ENCODE results near the gene RGS2. TPM values are rescaled to one million over a fixed set of nuclear protein-coding genes. Genes with fewer than 3 reads are reported as not detected.

RGS2 gene
- total RNA-seq, 1 donor from 2014 or later: 32.7 TPM

DNA sequence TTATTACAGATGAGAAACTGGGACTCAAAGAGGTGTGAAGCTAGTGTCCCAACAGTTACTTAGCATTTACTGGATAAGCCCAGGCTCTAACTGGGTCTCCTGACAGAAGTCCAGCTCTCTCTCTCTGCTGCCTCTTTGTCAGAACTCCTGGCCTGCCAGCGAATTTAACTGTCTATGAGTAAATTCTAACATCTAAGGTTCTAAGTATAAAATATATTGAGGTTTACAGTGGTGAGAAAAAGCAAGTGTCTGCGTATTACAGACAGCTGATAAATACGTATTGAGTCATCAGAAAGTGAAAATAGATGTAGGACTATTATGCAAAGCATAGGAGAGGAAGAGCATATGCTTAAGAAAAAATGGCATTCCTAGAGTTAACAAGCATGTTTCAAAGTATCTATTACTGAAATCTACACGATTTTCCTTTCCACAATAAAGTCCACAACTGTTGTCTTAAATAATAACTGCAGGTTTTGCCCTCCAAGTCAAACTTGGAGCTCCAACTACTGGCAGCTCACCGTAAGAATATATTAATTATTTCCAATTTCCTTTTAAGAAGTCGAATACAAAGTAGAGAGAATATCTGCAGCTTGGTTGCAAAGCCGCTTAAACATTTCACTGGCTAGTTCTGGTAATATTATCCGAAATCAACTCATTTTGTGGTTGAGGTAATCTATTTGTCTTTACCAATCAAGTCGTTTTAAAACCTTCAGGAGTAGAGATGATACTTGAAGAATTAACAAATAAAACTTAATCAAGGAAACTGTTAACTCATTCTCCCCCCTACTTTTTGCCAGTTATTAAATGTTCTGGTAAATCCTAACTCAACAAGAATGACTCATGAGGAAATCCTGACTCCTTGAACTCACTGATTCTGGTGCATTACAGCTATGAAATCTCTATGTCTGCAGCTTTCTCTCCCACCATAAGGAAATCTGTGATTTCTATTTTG lies 1.4 kb upstream of the RGS2 start:
- Mint-ChIP-seq H3K9me3 (no peaks in the 10 kb centered on the region), H3K27ac (peak overlapping the region; percentile 85), H3K4me3 (peak overlapping the region; percentile 96), H3K4me1 (peaks cover 48% of the 10 kb centered on the region), H3K36me3 (ENCODE audit: low read depth) (peaks cover 33% of the 10 kb centered on the region), H3K27me3 (no peaks in the 10 kb centered on the region)
- POLR2A ChIA-PET: interaction anchor here (1.0 to 6.9 kb wide), 5 partner anchors 10 to 315 kb away, joined by 3 to 50 read pairs (median 7); partner anchors contain the start of genes CDC73, RO60 and UCHL5
- CTCF ChIA-PET: interaction anchor here (1.1 to 5.0 kb wide), 16 partner anchors 9 to 333 kb away, joined by 3 to 100 read pairs (median 4); partner anchors contain the start of genes CDC73, RO60 and UCHL5
- TF ChIP-seq, protein P1, sequence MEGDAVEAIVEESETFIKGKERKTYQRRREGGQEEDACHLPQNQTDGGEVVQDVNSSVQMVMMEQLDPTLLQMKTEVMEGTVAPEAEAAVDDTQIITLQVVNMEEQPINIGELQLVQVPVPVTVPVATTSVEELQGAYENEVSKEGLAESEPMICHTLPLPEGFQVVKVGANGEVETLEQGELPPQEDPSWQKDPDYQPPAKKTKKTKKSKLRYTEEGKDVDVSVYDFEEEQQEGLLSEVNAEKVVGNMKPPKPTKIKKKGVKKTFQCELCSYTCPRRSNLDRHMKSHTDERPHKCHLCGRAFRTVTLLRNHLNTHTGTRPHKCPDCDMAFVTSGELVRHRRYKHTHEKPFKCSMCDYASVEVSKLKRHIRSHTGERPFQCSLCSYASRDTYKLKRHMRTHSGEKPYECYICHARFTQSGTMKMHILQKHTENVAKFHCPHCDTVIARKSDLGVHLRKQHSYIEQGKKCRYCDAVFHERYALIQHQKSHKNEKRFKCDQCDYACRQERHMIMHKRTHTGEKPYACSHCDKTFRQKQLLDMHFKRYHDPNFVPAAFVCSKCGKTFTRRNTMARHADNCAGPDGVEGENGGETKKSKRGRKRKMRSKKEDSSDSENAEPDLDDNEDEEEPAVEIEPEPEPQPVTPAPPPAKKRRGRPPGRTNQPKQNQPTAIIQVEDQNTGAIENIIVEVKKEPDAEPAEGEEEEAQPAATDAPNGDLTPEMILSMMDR (IDR thresholded peaks at IDR 0.05): no peak
- ATAC-seq (ENCODE audit: low read depth) (no peak), DNase-seq (no peak)
- intact Hi-C loops (cut with micrococcal nuclease): loop anchor here (1.0 to 10.0 kb wide), 12 partner anchors 135 to 1482 kb away; partner anchors contain the start of genes CDC73, RGS1, RO60 and UCHL5

DNA sequence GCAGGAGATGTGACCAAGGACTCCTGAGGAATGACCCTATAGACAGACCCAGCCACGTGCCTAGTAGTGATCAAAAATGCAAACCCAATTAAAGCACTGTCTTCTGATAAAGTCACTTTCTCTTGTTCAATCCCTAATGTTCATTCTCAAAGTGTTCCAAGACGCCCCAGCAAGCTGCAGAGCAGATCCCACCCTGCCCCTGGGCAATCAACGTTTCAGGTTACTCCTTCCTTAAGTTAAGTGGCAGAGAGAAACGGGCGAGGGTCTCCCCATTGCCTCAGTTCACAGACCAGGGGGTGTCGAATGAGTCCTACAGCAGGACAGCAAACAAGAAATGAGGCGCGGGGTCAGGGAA lies 699 bp upstream of the RGS2 start:
- Mint-ChIP-seq H3K27me3 (no peaks in the 10 kb centered on the region), H3K4me3 (peak overlapping the region; percentile 96), H3K4me1 (peaks cover 48% of the 10 kb centered on the region), H3K27ac (peak overlapping the region; percentile 85), H3K9me3 (no peaks in the 10 kb centered on the region), H3K36me3 (ENCODE audit: low read depth) (peaks cover 37% of the 10 kb centered on the region)
- ChIA-PET POLR2A (interaction anchor here (1.0 to 6.9 kb wide), 5 partner anchors 229 to 315 kb away, joined by 3 to 50 read pairs (median 4); partner anchors contain the start of genes CDC73, RO60 and UCHL5), CTCF (interaction anchor here (1.5 to 5.0 kb wide), 7 partner anchors 8 to 331 kb away, joined by 4 to 100 read pairs (median 7); partner anchors contain the start of genes RO60 and UCHL5)
- ATAC-seq (ENCODE audit: low read depth) (no peak), DNase-seq (no peak)
- intact Hi-C loops (cut with micrococcal nuclease): loop anchor here (1.0 to 10.0 kb wide), 11 partner anchors 134 to 1481 kb away; partner anchors contain the start of genes CDC73, RGS1, RO60 and UCHL5
- TF ChIP-seq, protein P1 (IDR thresholded peaks at IDR 0.05): no peak

DNA sequence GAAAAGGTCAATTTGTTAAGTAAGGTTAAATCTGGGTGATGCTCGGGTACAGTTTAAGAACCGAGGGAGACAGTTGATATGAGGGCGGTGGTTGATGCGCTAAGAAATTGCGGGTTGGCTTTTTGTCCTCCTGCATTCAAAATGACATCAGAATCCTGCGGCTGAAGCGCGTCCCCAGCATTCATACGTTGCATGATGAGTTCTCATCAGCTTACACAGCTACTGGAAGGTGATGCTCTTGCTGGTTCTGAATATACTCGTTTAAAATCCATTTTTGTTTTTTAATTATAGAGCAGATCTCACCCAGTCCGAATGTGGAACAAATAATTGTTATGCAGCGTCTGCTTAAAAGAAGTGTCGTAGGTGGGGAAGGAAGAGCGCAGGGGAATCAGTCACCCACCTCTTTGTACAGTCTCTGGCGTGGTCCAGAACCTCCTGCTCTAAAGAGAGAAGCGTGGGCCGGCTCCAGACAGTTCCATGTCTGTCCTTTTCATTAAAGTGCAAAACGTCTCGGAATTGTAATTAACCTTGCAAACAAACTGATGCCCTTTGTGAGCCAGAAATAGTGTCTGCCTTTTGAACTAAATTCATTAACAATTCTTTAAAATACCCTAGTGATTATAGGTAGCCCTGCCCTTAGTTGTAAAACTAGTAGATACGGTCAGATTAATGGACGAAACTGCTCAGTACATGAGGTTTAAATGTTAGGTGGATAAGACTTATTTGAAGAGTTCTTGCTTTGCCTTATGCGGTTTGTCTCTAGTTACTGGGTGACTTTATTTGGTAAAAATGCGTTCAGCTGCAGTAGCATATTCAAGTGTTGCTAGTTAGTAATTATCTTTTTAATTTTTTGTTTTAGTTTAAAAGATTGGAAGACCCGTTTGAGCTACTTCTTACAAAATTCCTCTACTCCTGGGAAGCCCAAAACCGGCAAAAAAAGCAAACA lies 741 bp downstream of the RGS2 start:
- no peaks in the 10 kb centered on the region for H3K9me3 Mint-ChIP-seq
- peak; percentile 8 for ATAC-seq (ENCODE audit: low read depth)
- POLR2A ChIA-PET: interaction anchor here (0.9 to 6.9 kb wide), 6 partner anchors 200 to 313 kb away, joined by 3 to 50 read pairs (median 4); partner anchors contain the start of genes CDC73, RO60 and UCHL5
- no peaks in the 10 kb centered on the region for H3K27me3 Mint-ChIP-seq
- intact Hi-C loops (cut with micrococcal nuclease): loop anchor here (1.0 to 10.0 kb wide), 8 partner anchors 133 to 728 kb away; partner anchors contain the start of gene GLRX2
- CTCF ChIA-PET: interaction anchor here (0.7 to 3.2 kb wide), 5 partner anchors 152 to 332 kb away, joined by 3 to 18 read pairs (median 3); partner anchors contain the start of gene UCHL5
- H3K4me1 Mint-ChIP-seq: peaks cover 48% of the 10 kb centered on the region
- TF ChIP-seq, protein P1 (IDR thresholded peaks at IDR 0.05): no peak
- peak overlapping the region; percentile 96 for H3K4me3 Mint-ChIP-seq
- H3K27ac Mint-ChIP-seq: peak overlapping the region; percentile 90
- DNase-seq: no peak
- peaks cover 37% of the 10 kb centered on the region for H3K36me3 Mint-ChIP-seq (ENCODE audit: low read depth)

DNA sequence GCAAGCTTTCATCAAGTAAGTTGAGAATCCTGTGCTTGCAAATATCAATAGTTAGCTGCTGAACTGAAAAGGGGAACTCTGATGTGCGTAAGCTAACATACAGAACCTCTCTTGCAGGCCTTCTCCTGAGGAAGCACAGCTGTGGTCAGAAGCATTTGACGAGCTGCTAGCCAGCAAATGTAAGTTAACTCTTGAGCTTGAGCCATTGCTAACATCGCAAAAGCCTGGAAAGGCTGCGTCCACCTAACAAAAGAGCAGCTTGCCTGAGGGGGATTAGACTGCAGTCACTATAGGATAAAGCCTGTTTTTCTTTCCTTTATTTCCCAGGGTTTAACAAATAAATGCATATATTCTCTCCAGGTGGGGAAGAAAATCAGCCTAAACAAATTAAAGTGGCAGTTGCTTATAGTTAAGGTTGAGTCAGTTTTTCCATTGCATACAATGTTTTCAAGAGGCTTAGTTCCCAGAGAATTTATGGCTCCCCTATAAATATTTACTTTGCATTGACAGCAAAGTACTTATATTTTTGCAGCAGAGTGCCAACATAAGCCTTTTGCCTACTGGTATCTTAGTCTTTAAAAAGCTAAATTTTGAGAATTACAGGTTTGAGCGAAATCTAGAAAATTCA lies 1.5 kb downstream of the RGS2 start:
- ChIA-PET CTCF (interaction anchor here (0.7 to 3.2 kb wide), 6 partner anchors 14 to 333 kb away, joined by 3 to 18 read pairs (median 3); partner anchors contain the start of gene UCHL5), POLR2A (interaction anchor here (1.7 to 6.9 kb wide), 2 partner anchors 248 to 311 kb away, joined by 7 to 50 read pairs; partner anchors contain the start of genes CDC73, RO60 and UCHL5)
- peak overlapping the region; percentile 90 for H3K27ac Mint-ChIP-seq
- peaks cover 48% of the 10 kb centered on the region for H3K4me1 Mint-ChIP-seq
- ATAC-seq (ENCODE audit: low read depth) (no peak), DNase-seq (no peak)
- intact Hi-C loops (cut with micrococcal nuclease): no loop called here
- H3K9me3 Mint-ChIP-seq: no peaks in the 10 kb centered on the region
- TF ChIP-seq, protein P1 (IDR thresholded peaks at IDR 0.05): no peak
- peaks cover 37% of the 10 kb centered on the region for H3K36me3 Mint-ChIP-seq (ENCODE audit: low read depth)
- peak overlapping the region; percentile 96 for H3K4me3 Mint-ChIP-seq
- no peaks in the 10 kb centered on the region for H3K27me3 Mint-ChIP-seq
